Measurements from ENCODE around the gene PTPRCAP.

- TF ChIP-seq EP300 (conservative IDR thresholded peaks at IDR 0.05; ENCODE audit: poor library complexity, severe bottlenecking) (no peak), CTCF (IDR thresholded peaks at IDR 0.05; ENCODE audit: poor library complexity, severe bottlenecking) (no peak)
These were observed 28.2 kb downstream of the PTPRCAP start for GRCh38 chr11:67409261-67409666.

Data from neural cell (in vitro differentiated cells).